A673 (cell line): ENCODE results near the gene MRPS23. TPM values are rescaled to one million over a fixed set of nuclear protein-coding genes. Genes with fewer than 3 reads are reported as not detected.

ENCODE experiments used
- BruUV-seq: library from RNA; stranded (reverse); fragments of 400-500 nt; replicated peaks from 2 replicates; lab custom pipeline; 2021; lab: Mats Ljungman, UMichigan
- CTCF ChIA-PET: fragments of 300-600 bp; sonication (Branson Sonifier 250); formaldehyde crosslinking; loops from one replicate; lab custom pipeline; 2022; ENCODE audit warnings: antibody characterized with exemption; lab: Charles Lee
- POLR2A ChIA-PET: fragments of 300-600 bp; sonication (Branson Sonifier 250); formaldehyde crosslinking; loops from one replicate; lab custom pipeline; 2022; ENCODE audit warnings: antibody characterized with exemption; ENCODE audit not compliant: low non-redundant PET; lab: Charles Lee
- DNase-seq: peaks from one replicate; pipeline ENCODE4 v3.0.0-alpha.2; 2015; ENCODE audit warnings: low spot score
- H3K27ac ChIP-seq: fragments of 200-600 bp; sonication (generic); 2 replicates; pipeline ENCODE4 v1.5.1; 2016; ENCODE audit warnings: mixed run types, low read depth, mild to moderate bottlenecking, mixed read lengths, antibody characterized with exemption, low read length; ENCODE audit not compliant: poor library complexity, severe bottlenecking
- H3K27me3 ChIP-seq: fragments of 200-600 bp; sonication (generic); replicated peaks from 2 replicates; pipeline ENCODE4 v1.6.1; 2017; ENCODE audit warnings: mixed run types, low read depth, mild to moderate bottlenecking, mixed read lengths, antibody characterized with exemption, low read length; ENCODE audit not compliant: insufficient read depth, poor library complexity
- H3K36me3 ChIP-seq: fragments of 200-600 bp; sonication (generic); 2 replicates; pipeline ENCODE4 v1.6.1; 2016; ENCODE audit warnings: mixed run types, mild to moderate bottlenecking, mixed read lengths, antibody characterized with exemption, low read length; ENCODE audit not compliant: insufficient read depth, poor library complexity, severe bottlenecking
- H3K4me1 ChIP-seq: fragments of 200-600 bp; sonication (generic); 2 replicates; pipeline ENCODE4 v1.6.1; 2017; ENCODE audit warnings: mixed run types, mild to moderate bottlenecking, mixed read lengths, antibody characterized with exemption, low read length; ENCODE audit not compliant: insufficient read depth, poor library complexity, severe bottlenecking
- H3K4me3 ChIP-seq: fragments of 200-600 bp; sonication (generic); 2 replicates; pipeline ENCODE4 v1.5.1; 2016; ENCODE audit warnings: low read depth, mixed run types, mild to moderate bottlenecking, mixed read lengths, low read length; ENCODE audit not compliant: poor library complexity, severe bottlenecking
- H3K9me3 ChIP-seq: fragments of 200-600 bp; sonication (generic); 2 replicates; pipeline ENCODE4 v1.6.1; 2016; ENCODE audit warnings: mixed run types, low read depth, mild to moderate bottlenecking, mixed read lengths, antibody characterized with exemption, low read length; ENCODE audit not compliant: poor library complexity, severe bottlenecking
- EZH2 ChIP-seq: fragments of 200-600 bp; sonication (generic); IDR thresholded peaks from 2 replicates; pipeline ENCODE4 v1.6.1; 2017; ENCODE audit warnings: borderline replicate concordance, low read depth, mild to moderate bottlenecking, mixed read lengths, antibody characterized with exemption, low read length; ENCODE audit not compliant: poor library complexity, severe bottlenecking
- intact Hi-C: fragments of 100-400 bp; cut with micrococcal nuclease; formaldehyde crosslinking; loops from one replicate; pipeline ENCODE4 v1.10.0; 2022; ENCODE audit not compliant: unreplicated experiment
- total RNA-seq: library from RNA; stranded (reverse); gene quantifications from 2 replicates; pipeline ENCODE4 v1.2.3, GENCODE V29; 2021
- TF ChIP-seq, protein P1 (sequence below): fragments of 300-800, 200-600 bp; sonication (generic); conservative IDR thresholded peaks from 2 replicates; pipeline ENCODE4 v1.5.1; 2017; ENCODE audit warnings: low read depth, mild to moderate bottlenecking, antibody characterized with exemption, low read length, moderate library complexity, mixed read lengths

Gene MRPS23
- total RNA-seq, 1 experiment from 2014 or later, result 94.2 TPM

DNA sequence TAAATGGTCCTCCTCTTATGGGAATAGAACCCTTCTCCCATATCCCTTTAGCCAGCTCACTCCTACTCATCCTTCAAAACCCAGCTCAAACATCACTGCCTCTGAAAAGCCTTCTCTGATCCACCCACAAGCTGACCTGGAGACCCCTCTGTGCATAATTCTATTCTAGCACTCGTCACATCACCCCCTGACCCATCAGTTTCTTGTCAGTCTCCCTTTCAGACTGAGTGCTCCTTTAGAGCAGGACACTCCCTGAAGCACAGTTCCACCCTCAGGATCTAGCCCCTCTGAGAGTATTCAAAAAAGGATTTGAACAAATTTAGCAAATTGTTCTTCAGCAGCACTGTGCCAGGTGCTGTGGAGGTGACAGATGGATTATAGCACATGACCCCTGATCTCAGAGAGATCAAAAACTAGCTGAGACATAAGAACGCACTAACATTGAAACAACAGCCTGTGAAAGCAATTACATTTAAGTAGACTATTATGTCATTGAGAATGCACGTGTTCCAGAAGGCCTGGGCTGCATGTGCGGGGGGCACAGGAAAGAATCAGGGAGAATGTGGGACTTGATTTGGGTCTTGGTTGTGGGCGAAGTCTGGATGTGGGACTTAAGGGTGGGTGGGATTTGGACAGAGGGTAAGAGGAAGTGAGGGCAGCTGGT lies 43.5 kb downstream of the MRPS23 start:
- intact Hi-C loops, result no loop called here
- Histone ChIP-seq H3K4me1 (peaks cover 31% of the 10 kb centered on the region), H3K4me3 (no peak overlapping the region), H3K9me3 (no peaks in the 10 kb centered on the region), H3K27ac (no peak overlapping the region), H3K36me3 (no peaks in the 10 kb centered on the region), H3K27me3 (no peaks in the 10 kb centered on the region)
- BruUV-seq, result no TSS peak
- DNase-seq, result no peak
- TF ChIP-seq, protein P1, sequence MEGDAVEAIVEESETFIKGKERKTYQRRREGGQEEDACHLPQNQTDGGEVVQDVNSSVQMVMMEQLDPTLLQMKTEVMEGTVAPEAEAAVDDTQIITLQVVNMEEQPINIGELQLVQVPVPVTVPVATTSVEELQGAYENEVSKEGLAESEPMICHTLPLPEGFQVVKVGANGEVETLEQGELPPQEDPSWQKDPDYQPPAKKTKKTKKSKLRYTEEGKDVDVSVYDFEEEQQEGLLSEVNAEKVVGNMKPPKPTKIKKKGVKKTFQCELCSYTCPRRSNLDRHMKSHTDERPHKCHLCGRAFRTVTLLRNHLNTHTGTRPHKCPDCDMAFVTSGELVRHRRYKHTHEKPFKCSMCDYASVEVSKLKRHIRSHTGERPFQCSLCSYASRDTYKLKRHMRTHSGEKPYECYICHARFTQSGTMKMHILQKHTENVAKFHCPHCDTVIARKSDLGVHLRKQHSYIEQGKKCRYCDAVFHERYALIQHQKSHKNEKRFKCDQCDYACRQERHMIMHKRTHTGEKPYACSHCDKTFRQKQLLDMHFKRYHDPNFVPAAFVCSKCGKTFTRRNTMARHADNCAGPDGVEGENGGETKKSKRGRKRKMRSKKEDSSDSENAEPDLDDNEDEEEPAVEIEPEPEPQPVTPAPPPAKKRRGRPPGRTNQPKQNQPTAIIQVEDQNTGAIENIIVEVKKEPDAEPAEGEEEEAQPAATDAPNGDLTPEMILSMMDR, result no peak
- TF ChIP-seq EZH2, result no peak
- ChIA-PET POLR2A (no interaction called here), CTCF (no interaction called here)

DNA sequence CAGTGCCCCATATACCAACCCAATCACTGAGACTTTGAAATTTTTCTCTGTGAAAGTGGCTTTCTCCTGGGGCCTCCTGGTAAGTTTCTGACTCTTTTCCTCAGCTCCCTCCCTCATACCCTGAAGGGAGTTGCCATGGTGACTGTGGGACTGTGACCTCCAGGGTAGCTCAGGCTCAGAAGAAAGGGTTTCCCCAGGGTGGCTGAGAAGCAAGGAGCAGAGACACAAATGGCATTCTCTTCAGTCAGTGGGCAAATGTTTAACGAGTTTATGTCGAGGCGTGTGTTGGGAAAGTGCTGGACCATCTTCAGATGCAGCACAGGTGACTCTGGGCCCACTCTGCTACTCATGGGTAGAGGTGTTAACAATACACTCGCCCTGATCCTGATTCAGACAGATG lies 46.8 kb downstream of the MRPS23 start:
- H3K27me3 ChIP-seq, result no peaks in the 10 kb centered on the region
- TF ChIP-seq EZH2, result no peak
- TF ChIP-seq, protein P1, result no peak
- ChIA-PET POLR2A (no interaction called here), CTCF (interaction anchor here (1.7 kb wide), 1 partner anchor 20 kb away, joined by 3 read pairs; no protein-coding TSS in a partner anchor)
- BruUV-seq, result no TSS peak
- H3K36me3 ChIP-seq, result no peaks in the 10 kb centered on the region
- intact Hi-C loops, result no loop called here
- H3K4me1 ChIP-seq, result peaks cover 4% of the 10 kb centered on the region
- no peak for DNase-seq
- peaks cover 4% of the 10 kb centered on the region for H3K9me3 ChIP-seq
- H3K27ac ChIP-seq, result no peak overlapping the region
- no peak overlapping the region for H3K4me3 ChIP-seq

DNA sequence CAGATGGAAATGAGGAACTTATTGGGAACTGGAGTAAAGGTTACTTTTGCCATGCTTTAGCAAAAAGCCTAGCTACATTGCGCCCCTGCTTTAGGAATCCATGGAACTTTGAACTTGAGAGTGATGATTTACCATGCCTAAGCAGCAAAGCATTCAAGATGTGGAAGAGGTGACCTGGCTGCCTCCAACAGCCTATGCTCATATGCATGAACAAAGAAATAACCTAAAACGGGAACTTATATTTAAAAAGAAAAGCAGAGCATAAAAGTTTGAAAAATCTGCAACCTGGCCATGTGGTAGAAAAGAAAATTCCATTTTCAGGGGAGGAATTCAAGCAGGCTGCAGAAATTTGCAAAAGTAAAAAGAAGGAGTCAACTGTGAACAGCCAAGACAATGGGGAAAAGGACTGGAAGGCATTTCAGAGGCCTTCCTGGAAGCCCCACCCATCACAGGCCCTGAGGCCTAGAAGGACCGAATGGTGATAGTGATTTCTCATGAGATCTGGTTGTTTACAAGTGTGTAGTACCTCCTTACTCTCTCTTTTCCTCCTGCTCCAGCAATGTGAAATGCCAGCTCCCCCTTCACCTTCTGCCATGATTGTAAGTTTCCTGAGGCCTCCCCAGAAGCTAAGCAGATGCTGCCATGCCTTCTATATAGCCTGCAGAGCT lies 48.7 kb downstream of the MRPS23 start:
- Histone ChIP-seq H3K36me3 (no peaks in the 10 kb centered on the region), H3K27me3 (no peaks in the 10 kb centered on the region), H3K4me1 (no peaks in the 10 kb centered on the region), H3K27ac (no peak overlapping the region), H3K4me3 (no peak overlapping the region), H3K9me3 (peaks cover 4% of the 10 kb centered on the region)
- intact Hi-C loops, result no loop called here
- POLR2A ChIA-PET, result no interaction called here
- no TSS peak for BruUV-seq
- CTCF ChIA-PET, result no interaction called here
- DNase-seq, result no peak
- no peak for TF ChIP-seq EZH2
- TF ChIP-seq, protein P1, result no peak
